NCI-H146 treated with DMSO at 0.1 percent for 48 hours (cell line): ENCODE data around the gene HCLS1.

Source experiments
- DNase-seq: peaks from one replicate; lab custom pipeline; 2025; ENCODE audit not compliant: unreplicated experiment; lab: John Stamatoyannopoulos, UW

The HCLS1 gene

GRCh38 chr3:121658716-121659435 lies 1.8 kb downstream of the HCLS1 start:
- DNase-seq: no peak

- no peak for DNase-seq
Observed at GRCh38 chr3:121654493-121655385, 6.0 kb downstream of the HCLS1 start.

- no peak for DNase-seq
Observed at GRCh38 chr3:121651684-121652083, 9.0 kb downstream of the HCLS1 start.

- no peak for DNase-seq
Observed at GRCh38 chr3:121649645-121650044, 11.1 kb downstream of the HCLS1 start.

- no peak for DNase-seq
Observed at GRCh38 chr3:121648219-121648958, 12.3 kb downstream of the HCLS1 start.

- no peak for DNase-seq
Observed at GRCh38 chr3:121645054-121645453, 15.6 kb downstream of the HCLS1 start.

GRCh38 chr3:121642601-121643314 lies 17.9 kb downstream of the HCLS1 start:
- no peak for DNase-seq

- no peak for DNase-seq
Observed at GRCh38 chr3:121641127-121641526, 19.6 kb downstream of the HCLS1 start.

GRCh38 chr3:121637922-121638321 lies 22.8 kb downstream of the HCLS1 start:
- DNase-seq: no peak

- no peak for DNase-seq
Observed at GRCh38 chr3:121630355-121630754, 30.3 kb downstream of the HCLS1 start.

GRCh38 chr3:121629601-121630000 lies 31.1 kb downstream of the HCLS1 start:
- no peak for DNase-seq

- no peak for DNase-seq
Observed at GRCh38 chr3:121627622-121628021, 33.1 kb downstream of the HCLS1 start.

- no peak for DNase-seq
Observed at GRCh38 chr3:121627211-121627610, 33.5 kb downstream of the HCLS1 start.

- no peak for DNase-seq
Observed at GRCh38 chr3:121626495-121626894, 34.2 kb downstream of the HCLS1 start.

- DNase-seq: peak; percentile 77
Observed at GRCh38 chr3:121624147-121624899, 36.4 kb downstream of the HCLS1 start.

- no peak for DNase-seq
Observed at GRCh38 chr3:121621491-121621890, 39.2 kb downstream of the HCLS1 start.

GRCh38 chr3:121619691-121620090 lies 41.0 kb downstream of the HCLS1 start:
- no peak for DNase-seq

- no peak for DNase-seq
Observed at GRCh38 chr3:121606106-121606505, 54.6 kb downstream of the HCLS1 start.

- DNase-seq: no peak
Observed at GRCh38 chr3:121604759-121605158, 55.9 kb downstream of the HCLS1 start.

GRCh38 chr3:121601212-121601812 lies 59.4 kb downstream of the HCLS1 start:
- no peak for DNase-seq
